Fibroblast of skin of abdomen (primary cell): Measurements from ENCODE around the gene MRPL22. TPM values are rescaled to one million over a fixed set of nuclear protein-coding genes. Genes with fewer than 3 reads are reported as not detected.
"Not testable (repeated sequence)": the region's sequence is repeated elsewhere in the genome, so short reads cannot be mapped to it uniquely, and the experiment has no call there.

Source experiments
- DNase-seq: peaks from one replicate; pipeline ENCODE4 v3.0.0-alpha.2; 2013
- polyA plus RNA-seq, 2 experiments: library from polyadenylated mRNA; unstranded; fragments of 120-200 nt; gene quantifications; one replicate each; pipeline ENCODE4 v1.2.1, GENCODE V29; 2013; ENCODE audit not compliant: insufficient read length in 2 of 2

MRPL22 gene
- 39.0 TPM for polyA plus RNA-seq (2013, experiment 1 of 2; ENCODE audit: insufficient read length)
- 41.0 TPM for polyA plus RNA-seq (2013, experiment 2 of 2; ENCODE audit: insufficient read length)

DNA sequence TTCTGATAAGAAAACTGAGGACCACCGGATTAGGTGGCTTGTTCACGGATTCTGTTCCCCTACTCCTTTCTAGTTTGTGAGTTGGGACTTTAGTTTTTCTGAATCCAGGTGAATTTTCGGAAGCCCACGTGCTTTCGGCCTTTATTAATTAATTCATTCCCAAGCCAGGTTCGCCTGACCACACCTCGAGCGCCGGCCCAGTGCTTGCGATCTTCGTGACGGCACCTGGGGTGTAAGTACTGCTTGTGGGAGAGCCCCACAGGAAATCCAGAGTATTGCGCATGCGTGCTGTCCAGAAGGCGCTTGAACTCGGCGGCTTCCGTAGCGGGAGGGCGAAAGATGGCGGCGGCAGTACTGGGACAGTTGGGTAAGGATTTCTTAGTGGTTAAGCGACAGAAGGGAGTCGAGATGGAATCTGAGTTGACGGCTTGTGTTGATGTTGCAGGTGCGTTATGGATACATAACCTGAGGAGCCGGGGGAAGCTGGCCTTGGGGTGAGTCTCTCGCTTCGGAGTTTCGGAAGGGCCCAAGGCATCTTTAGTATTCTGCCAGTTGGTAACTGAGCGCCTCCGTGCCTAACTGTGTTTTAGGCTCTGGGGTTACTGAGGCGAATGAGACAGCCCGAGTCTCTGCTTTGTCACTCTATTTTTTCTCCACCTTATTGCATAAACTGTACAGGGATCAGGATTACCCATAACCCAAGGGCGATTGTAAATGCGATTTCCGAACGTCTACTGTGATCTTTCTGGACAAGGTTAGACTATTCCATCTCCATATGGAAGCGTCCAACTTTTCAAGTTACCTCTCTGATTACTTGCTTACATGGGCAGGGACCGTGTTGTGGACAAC, at the start of gene MRPL22:
Gene MRPL22, plus strand, starts transcription at position 302 of the 849 bp plus-strand sequence. Its CDS starts 38 bp downstream, at position 340.
- peak; percentile 92 for DNase-seq

DNA sequence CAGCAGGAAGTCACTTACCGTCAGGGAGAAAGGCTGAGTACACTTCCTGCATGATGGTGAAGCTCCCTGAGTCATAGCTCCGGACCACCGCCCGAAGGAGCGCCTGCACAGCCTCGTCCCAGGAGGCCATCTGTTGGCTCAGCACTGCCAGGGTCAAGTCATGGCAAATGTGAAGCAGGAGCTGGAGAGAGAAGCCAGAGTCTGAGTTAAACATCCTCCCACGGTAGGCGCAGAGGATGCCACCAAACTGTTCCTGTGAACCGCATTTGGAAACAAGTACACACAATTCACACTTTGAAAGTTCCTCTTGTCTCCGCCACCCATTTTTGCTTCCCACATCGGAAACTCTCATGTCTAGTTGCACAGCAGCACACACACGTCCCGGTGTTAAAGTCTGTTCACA, 48.5 kb upstream of the MRPL22 start:
- no peak for DNase-seq

DNA sequence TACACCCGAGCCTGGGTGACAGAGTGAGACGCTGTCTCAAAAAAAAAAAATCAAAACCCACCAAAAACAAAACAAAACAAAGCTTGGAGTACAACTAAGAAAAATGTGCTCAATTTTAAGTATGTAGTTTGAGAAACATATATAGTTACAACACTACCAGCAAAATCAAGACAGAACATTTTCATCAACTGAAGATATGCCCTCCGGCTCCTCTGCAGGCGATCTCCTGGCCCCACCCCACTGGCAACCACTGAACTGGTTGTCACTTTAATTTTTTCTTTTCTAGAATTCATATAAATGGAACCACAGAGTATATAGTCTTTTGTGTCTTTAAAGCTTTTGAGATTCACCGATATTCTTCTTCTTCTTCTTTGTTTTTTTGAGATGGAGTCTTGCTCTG, 47.5 kb upstream of the MRPL22 start:
- DNase-seq: no peak

DNA sequence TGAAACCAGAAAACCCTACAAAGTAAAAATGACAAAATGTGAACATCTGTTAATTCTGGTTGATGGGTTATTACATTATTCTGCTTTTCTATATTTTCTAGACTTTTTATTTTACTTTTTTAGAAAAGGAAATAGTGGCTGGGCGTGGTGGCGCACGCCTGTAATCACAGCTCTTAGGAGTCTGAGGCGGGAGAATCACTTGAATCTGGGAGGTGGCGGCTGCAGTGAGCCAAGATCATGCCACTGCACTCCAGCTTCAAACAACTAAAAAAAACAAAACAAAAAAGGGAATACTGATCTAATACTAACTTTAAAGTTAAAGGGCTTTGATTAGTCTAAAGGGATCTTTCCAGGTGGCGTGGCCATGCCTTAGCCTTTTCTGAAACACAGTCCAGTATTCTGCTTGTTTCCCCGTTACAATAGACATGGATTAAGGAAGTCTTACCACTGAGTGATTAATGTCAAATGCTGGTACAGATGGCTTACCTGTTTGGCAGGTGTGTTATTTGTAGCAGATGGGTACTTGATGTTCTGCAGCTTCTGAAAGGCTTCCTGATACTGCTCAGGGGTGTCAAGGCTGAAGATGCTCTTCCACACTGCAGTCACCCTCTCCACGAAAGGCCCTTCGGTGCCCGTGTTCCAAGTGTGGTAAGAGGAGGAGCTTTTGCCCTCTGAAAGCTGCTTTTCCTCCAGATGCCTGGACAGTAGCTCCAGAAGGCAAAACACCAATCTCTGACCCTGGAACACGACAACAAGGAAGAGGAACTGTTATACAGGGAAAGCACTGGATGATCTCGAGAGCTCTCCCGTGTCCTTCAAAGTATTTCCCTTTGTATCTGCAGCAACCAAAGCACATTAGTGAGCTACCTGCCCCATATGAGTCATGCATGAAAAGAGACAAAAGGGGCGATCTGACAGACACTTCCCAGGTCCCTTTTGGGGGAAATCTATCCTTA, 45.0 kb upstream of the MRPL22 start:
- no peak for DNase-seq

DNA sequence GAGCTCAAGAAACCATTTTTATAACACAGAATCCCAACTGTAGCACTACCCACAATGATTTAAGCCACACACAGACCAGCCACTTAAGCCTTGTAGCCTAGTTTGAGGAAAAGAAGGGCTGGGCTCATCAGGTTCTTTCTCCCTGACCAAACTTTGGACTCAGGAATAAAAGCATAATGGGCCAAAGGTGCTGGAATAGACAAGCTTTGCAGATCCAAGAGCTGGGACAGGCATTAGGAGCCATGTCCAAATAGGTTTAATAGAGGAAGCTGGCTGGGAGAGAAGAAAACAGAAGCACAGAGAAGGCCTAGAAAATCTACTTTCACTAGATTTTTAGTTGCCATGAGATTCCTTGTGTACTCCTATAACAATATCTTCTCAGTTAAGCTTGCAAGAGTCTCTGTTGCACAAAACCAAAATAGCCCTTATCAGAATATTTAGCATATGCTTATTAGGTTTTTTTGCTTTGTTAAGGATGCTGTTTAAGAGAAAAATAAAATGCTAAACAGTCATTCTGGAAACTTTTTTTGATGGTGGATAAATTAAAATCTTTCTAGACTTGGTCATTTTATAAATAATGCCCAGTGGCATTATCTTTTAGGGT, 44.2 kb upstream of the MRPL22 start:
- DNase-seq: no peak

DNA sequence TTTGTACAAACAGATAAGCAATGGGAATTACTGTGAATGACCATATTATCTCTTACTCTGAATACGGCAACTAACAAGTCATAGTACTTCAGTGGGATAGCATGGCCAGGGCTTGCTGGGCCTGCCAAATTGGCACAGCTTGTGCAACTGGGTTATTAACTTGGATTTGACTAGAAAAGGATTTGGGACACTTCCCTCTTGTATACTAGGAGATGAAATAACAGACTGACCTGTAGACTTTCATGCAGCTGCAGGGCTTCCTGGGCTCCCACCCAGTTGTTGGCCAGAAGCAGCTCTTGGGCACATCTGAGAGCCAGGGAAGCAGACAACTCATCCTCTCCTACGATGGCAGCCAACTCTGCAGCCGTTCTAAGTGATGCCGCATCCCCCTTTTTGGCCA, 42.7 kb upstream of the MRPL22 start:
- DNase-seq: no peak

DNA sequence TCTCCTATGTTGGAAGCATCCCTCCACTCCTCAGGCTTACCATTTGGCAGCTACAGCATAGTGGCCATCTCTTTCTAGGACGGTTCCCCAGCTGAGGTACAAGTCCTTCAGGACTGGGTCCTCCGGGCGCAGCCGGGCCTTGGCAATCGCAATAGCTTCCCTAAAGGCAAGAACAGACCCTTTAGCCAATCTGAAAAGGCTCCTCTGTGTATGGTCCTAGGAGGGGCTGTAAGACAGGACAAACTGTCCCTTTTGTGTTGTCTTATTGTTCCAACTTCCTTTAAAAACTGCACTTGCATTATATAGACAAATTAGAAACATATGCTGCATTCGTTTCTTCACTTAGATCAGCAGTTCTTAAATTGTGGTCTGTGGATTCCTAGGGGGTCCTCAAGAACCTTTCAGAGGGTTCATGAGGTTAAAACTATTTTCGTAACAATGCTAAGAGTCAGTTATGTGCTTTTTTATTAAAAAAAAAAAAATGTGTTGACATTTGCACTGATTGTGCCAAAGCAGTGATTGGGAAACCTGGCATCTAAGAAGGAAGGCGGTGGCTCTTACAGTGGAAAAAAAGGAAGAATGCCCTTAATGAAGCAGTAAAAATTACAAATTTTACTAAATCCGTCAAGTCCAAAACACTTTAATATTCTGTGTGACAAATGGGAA, 41.6 kb upstream of the MRPL22 start:
- peak; percentile 10 for DNase-seq

DNA sequence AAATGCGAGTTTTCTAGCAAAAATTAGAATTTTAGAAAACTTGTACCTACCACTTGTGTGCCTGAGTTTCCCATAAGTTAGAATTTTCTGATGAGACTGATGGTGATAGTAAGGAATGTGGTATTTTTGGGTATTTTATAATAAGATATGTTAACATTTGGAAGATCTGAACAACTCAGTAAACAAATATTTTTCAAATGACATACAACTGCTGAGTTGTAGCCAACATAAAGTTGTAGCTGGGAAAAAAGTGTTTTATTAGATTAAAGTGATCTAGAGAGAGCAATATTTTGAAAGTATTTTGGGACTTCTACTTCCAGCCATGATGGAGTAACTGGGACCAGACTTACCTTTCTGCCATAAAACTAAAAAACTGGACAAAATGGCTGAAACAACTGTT, 40.8 kb upstream of the MRPL22 start:
- no peak for DNase-seq

DNA sequence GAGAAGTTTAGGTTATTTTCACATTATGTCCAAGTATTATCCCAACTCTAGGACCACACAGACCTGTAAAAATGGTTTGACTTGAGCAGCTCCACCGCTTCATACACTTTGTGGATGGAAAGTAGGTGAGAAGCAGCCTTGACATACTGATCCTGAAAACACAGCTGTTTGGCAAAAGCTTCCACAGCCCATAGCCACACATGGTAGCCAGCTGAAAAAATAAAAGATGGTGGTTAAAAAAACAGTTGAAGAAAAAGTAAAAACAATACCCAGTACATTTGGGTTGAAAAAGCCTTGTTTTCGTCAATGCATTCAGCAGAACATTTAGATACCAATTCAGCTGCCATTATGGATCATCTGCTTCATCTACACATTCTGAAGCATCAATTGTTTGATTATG, 39.6 kb upstream of the MRPL22 start:
- DNase-seq: peak; percentile 32

DNA sequence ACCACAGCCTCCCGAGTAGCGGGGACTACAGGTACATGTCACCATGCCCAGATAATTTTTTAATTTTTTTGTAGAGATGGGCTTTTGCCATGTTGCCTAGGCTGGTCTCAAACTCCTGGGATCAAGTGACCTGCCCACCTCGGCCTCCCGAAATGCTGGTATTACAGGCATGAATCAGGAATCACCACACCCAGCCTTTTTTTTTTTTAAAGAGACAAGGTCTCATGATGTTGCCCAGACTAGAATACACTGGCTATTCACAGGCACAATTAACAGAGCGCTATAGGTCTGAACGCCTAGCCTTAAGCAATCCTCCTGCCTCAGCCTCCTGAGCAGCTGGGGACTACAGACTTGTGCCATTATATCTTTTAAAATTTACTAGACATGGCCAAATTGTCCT, 39.0 kb upstream of the MRPL22 start:
- DNase-seq: no peak

DNA sequence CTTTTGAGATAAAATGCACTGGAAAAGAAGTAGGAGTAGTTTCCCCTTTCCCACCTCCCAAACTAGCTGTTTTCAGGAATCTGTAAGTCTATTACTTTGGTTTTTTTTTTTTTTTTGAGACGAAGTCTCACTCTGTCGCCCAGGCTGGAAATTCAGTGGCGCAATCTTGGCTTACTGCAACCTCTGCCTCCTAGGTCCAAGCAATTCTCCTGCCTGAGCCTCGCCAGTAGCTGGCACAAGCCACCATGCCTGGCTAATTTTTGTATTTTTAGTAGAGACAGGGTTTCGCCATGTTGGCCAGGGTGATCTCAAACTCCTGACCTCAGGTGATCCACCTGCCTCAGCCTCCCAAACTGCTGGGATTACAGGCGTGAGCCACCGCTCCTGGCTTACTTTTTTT, 35.3 kb upstream of the MRPL22 start:
- DNase-seq: not testable (repeated sequence)

DNA sequence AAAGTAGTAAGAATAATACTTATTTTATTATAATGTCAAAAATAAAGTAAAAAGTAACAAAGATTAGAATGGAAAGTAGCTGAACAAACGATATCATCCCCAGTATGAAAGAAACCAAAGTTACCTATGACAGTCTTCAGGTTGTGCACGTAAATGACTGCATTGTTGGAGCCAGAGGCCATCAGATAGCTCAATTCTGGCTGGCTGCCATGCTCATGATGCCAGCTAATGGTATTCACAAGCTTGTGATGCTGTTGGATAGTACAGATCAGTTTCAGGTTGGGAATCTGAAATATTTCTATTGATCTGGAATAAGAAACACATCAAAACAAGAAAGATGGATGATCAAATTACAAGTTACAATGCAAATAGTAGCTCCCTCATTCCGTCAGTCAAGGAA, 24.0 kb upstream of the MRPL22 start:
- no peak for DNase-seq

DNA sequence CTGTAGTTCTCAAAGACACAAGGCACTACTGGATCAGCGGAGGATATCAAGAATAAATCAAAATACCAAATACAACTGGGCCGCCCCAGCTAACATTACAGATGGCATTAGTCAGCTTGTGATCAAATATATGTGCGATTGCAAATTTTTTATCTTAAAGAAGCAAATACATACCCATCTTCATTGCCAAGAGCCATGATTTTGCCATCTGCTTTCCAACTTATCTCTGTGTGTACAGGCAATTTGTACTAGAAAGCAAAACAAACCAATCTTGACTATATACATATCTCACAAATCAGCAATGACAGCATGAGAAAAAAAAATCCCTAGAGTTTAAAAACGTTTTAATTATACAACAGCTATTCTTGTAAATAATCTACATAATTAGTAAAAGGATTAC, 23.1 kb upstream of the MRPL22 start:
- DNase-seq: no peak

DNA sequence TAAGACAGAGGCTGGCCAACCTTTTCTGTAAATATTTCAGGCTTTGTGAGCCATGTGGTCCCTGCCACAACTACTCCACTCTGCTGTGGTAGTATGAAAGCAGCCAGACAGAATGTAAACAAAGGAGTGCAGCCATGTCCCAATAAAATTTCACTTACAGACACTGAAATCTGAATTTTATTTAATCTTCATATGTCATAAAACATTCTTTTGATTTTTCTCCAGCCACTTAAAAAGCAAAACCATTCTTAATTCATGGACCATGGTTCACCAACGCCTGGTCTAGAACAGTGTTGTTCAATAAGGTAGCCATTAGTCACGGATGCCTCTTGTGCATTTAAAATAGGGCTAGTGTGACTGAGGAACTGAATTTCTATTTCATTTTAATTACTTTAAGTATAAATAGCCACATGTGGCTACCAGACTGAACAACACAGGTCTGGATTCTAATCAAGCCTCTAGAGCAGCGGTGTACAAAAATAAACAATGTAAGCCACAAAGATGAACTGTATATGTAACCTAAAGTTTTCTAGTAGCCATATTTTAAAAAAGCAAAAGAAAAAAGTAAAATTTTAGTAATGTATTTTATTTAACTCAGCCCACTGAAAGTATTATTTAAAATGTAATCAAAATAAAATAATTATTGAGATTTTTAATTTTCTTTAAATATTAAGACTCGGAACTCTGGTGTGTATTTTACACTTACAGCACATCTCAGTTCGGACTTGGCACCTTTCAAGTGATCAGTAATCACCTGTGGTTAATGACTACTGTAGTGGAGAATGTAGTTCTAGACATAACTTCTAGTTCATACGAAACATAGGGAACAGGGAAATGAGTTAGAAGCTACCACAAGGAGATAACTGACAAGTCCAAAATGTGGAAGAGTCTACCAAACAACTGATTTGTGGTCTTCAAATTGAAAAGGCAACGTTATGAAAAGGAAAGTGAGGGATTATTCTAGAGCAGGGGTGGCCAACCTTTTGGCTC, 17.1 kb upstream of the MRPL22 start:
- DNase-seq: peak; percentile 87

DNA sequence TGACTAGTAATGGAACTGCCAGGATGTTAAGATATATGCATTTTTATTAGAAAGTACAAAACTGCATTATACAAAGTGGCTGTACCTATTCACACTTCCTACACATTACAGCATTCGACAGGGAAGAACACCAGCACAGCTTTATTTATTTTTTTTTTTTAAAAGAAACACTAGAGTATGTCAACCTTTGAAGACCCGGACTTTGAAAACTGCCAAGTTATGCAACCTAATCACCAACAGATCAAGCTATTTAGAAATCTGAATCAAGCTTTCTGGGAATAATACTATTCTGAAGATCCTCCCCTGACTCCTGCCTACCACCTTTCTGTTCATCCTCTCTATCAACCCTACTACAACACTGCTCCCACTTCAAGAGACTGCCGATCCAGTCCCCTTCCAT, 7.3 kb upstream of the MRPL22 start:
- DNase-seq: no peak

DNA sequence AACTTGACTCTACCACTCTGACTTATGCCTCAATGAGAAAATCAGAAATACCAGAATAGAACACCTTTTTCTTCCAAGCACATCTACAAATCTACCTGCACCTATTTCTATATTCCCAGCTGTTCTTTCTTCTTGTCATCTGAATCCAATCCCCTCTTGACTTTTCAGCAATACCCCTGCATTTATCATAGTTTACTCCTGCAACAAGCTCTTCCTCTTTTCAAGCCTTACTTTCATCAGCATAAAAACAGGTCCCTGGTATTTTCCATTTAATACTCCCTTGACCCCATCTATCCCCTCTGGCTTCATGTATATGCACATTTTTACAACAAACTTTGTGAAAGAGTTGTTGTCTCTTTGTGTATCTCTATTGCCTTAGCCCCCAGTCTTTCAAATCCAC, 6.0 kb upstream of the MRPL22 start:
- DNase-seq: no peak

DNA sequence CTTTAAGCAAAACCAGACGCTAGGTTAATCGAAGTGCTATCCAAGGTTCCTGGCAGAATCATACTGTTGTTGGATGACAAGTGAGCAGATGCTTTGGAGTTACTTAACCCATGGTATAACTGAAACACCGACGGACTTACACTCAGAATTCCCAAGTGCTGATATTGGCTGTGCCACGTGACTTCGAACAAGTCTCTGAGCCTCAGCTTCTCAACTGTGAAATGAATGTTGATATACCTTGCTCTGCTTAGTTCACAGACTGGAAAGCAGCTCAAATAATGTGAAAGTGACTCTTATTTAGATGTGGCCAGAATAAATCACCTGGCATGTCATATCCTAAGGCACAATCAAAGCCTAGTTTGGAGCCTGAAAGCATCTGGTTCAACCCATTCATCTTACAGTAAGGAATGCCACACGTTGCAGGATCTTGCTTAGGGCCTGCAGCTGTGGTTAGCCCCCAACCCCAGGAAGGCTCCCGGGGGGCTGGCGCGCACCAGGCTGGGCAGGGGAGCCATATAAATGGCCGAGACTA, 3.6 kb upstream of the MRPL22 start:
- DNase-seq: no peak

DNA sequence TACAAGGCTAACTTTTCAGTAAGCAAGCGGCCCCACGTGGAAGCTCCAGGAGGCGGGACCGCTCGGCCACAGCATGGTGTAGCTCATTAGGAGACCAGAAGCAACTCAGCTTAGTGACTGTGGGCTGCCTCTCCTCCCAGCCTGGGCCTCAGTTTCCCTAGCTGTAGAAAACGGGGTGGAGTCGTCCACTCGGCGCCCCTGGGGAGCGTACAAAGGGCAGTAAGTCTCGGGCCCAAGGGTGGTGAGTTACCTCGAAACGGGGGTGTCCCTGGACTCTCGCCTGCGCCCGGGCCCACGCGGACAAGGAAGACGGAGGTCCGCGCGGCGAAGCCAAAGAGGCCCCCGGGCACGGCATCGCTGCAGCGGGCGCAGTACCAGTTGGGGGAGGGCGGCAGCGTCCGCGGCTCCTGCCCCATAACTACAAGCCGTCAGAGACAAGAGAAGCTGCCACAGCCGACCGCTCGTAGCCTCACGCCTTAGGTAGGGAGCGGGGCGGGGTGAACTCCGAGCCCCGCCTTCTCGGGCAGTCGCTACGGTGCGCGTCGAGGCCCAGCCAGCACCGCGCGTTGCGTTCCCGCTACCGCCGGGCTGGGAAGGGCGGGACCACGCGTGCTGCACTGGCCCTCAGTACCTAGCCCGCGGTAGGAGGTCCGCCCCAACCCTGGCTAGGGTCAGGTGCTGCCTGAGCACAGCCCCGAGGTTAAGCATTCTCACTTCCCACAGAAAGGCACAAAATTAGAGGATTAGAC, 3.0 kb upstream of the MRPL22 start, which contains the start of gene GEMIN5:
Gene GEMIN5, minus strand, starts transcription at position 494 of the 749 bp plus-strand sequence. Its CDS starts 78 bp downstream, at position 416.
- peak; percentile 84 for DNase-seq

DNA sequence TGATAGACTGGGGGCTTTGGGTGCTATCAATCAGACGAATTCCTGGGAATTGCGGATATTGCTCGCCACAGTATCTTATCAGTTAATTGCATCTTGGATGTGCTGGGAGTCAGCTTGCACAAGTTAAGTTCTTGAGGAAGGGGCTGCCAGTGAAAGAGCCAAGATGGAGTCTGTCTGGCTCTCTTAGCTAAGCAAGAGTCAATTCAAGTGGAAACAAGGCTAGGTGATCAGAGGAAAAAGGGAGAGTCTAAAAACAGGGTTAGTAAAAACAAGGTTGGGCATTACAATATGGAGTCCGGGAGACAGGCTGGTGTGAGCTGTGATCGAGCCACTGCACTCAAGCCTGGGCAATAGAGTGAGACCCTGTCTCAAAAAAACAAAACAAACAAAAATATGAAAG, 1.5 kb upstream of the MRPL22 start:
- DNase-seq: not testable (repeated sequence)

DNA sequence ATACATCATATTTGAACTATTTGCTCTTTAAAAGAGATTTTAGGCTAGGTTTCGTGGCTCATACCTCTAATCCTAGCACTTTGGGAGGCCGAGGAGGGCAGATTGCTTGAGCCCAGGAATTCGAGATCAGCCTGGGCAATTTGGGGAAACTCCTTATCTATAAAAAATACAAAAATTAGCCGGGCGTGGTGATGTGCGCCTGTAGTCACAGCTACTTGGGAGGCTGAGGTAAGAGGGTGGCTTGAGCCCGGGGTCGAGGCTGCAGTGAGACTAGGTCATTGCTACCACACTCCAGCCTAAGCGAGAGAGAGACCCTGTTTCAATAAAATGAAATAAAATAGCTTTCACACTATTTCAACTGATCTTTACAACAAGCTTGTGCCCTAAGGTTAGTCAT, 500 bp upstream of the MRPL22 start:
- DNase-seq: no peak
